MM.1S (cell line): ENCODE data around the gene TXNL4B.

Source experiments
- DNase-seq: peaks from one replicate; pipeline ENCODE4 v3.0.0-alpha.2; 2015
- H2AFZ ChIP-seq: fragments of 300-600 bp; sonication (generic); 2 replicates; pipeline ENCODE4 v1.6.0; 2016; ENCODE audit warnings: antibody characterized with exemption, low read length
- H3F3A ChIP-seq: fragments of 300-600 bp; sonication (generic); 2 replicates; pipeline ENCODE4 v1.6.1; 2016; ENCODE audit warnings: mild to moderate bottlenecking, antibody characterized with exemption, low read length, moderate library complexity, mixed read lengths; ENCODE audit not compliant: insufficient read depth
- H3K27ac ChIP-seq: fragments of 300-600 bp; sonication (generic); 2 replicates; pipeline ENCODE4 v1.5.1; 2016; ENCODE audit warnings: mild to moderate bottlenecking, low read length
- H3K27me3 ChIP-seq: fragments of 300-600 bp; sonication (generic); replicated peaks from 2 replicates; pipeline ENCODE4 v1.6.0; 2016; ENCODE audit warnings: low read length; ENCODE audit not compliant: insufficient read depth
- H3K36me3 ChIP-seq: fragments of 300-600 bp; sonication (generic); replicated peaks from 2 replicates; pipeline ENCODE4 v1.6.1; 2016; ENCODE audit warnings: mild to moderate bottlenecking, low read length, mixed read lengths; ENCODE audit not compliant: insufficient read depth
- H3K4me1 ChIP-seq: fragments of 300-600 bp; sonication (generic); 2 replicates; pipeline ENCODE4 v1.6.1; 2016; ENCODE audit warnings: low read length, mixed read lengths
- H3K4me2 ChIP-seq: fragments of 300-600 bp; sonication (generic); 2 replicates; pipeline ENCODE4 v1.6.0; 2016; ENCODE audit warnings: low read depth, low read length
- H3K4me3 ChIP-seq: fragments of 300-600 bp; sonication (generic); 2 replicates; pipeline ENCODE4 v1.5.1; 2016; ENCODE audit warnings: low read length, mixed read lengths
- H3K79me2 ChIP-seq: fragments of 300-600 bp; sonication (generic); 2 replicates; pipeline ENCODE4 v1.6.1; 2016; ENCODE audit warnings: mixed run types, low read length, mixed read lengths
- H3K9ac ChIP-seq: fragments of 300-600 bp; sonication (generic); 2 replicates; pipeline ENCODE4 v1.6.1; 2016; ENCODE audit warnings: low read length, mixed read lengths
- H3K9me2 ChIP-seq: fragments of 300-600 bp; sonication (generic); replicated peaks from 2 replicates; pipeline ENCODE4 v1.6.1; 2016; ENCODE audit warnings: mild to moderate bottlenecking, low read length, mixed read lengths; ENCODE audit not compliant: insufficient read depth
- H3K9me3 ChIP-seq: fragments of 300-600 bp; sonication (generic); replicated peaks from 2 replicates; pipeline ENCODE4 v1.6.1; 2016; ENCODE audit warnings: mild to moderate bottlenecking, low read length, mixed read lengths; ENCODE audit not compliant: insufficient read depth
- H4K20me1 ChIP-seq: fragments of 300-600 bp; sonication (generic); 2 replicates; pipeline ENCODE4 v1.6.1; 2016; ENCODE audit warnings: mild to moderate bottlenecking, low read length, moderate library complexity, mixed read lengths; ENCODE audit not compliant: insufficient read depth
- EZH2 ChIP-seq: fragments of 300-600 bp; sonication (generic); optimal IDR thresholded peaks from 2 replicates; pipeline ENCODE3; 2017; ENCODE audit warnings: low read depth, mild to moderate bottlenecking, antibody characterized with exemption, low read length, mixed read lengths
- EZH2phosphoT487 ChIP-seq: fragments of 300-600 bp; sonication (generic); IDR thresholded peaks from 2 replicates; pipeline ENCODE4 v1.6.1; 2018; ENCODE audit warnings: antibody characterized with exemption, low read length
- TF ChIP-seq, protein P1 (sequence below): fragments of 300-600 bp; sonication (generic); IDR thresholded peaks from 2 replicates; pipeline ENCODE4 v1.5.1; 2016; ENCODE audit warnings: antibody characterized with exemption, low read length, mixed read lengths

The TXNL4B gene

GRCh38 chr16:72043058-72043457, 50.4 kb downstream of the TXNL4B start:
- no peaks in the 10 kb centered on the region for H3K27me3 ChIP-seq
- no peaks in the 10 kb centered on the region for H3K9me2 ChIP-seq
- H3K4me3 ChIP-seq, result no peak overlapping the region
- H3K9me3 ChIP-seq, result no peaks in the 10 kb centered on the region
- H3K36me3 ChIP-seq, result no peaks in the 10 kb centered on the region
- no peak for DNase-seq
- H3K27ac ChIP-seq, result no peak overlapping the region
- H2AFZ ChIP-seq, result no peak overlapping the region
- no peaks in the 10 kb centered on the region for H3K79me2 ChIP-seq
- no peak for TF ChIP-seq EZH2phosphoT487
- TF ChIP-seq, protein P1, sequence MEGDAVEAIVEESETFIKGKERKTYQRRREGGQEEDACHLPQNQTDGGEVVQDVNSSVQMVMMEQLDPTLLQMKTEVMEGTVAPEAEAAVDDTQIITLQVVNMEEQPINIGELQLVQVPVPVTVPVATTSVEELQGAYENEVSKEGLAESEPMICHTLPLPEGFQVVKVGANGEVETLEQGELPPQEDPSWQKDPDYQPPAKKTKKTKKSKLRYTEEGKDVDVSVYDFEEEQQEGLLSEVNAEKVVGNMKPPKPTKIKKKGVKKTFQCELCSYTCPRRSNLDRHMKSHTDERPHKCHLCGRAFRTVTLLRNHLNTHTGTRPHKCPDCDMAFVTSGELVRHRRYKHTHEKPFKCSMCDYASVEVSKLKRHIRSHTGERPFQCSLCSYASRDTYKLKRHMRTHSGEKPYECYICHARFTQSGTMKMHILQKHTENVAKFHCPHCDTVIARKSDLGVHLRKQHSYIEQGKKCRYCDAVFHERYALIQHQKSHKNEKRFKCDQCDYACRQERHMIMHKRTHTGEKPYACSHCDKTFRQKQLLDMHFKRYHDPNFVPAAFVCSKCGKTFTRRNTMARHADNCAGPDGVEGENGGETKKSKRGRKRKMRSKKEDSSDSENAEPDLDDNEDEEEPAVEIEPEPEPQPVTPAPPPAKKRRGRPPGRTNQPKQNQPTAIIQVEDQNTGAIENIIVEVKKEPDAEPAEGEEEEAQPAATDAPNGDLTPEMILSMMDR, result no peak
- TF ChIP-seq EZH2, result no peak
- H3F3A ChIP-seq, result no peaks in the 10 kb centered on the region
- H3K4me1 ChIP-seq, result no peaks in the 10 kb centered on the region
- no peaks in the 10 kb centered on the region for H4K20me1 ChIP-seq
- H3K9ac ChIP-seq, result no peak overlapping the region
- no peak overlapping the region for H3K4me2 ChIP-seq

GRCh38 chr16:72042157-72042660, 51.2 kb downstream of the TXNL4B start:
- Histone ChIP-seq H3K79me2 (no peaks in the 10 kb centered on the region), H3K4me1 (no peaks in the 10 kb centered on the region), H3K27me3 (no peaks in the 10 kb centered on the region), H3K4me2 (no peak overlapping the region), H3K27ac (no peak overlapping the region), H3K36me3 (no peaks in the 10 kb centered on the region), H3K9me2 (no peaks in the 10 kb centered on the region), H3K9me3 (no peaks in the 10 kb centered on the region), H2AFZ (no peak overlapping the region), H3F3A (no peaks in the 10 kb centered on the region), H3K4me3 (no peak overlapping the region), H3K9ac (no peak overlapping the region), H4K20me1 (no peaks in the 10 kb centered on the region)
- DNase-seq, result no peak
- no peak for TF ChIP-seq EZH2phosphoT487
- TF ChIP-seq, protein P1, result no peak
- no peak for TF ChIP-seq EZH2

DNA sequence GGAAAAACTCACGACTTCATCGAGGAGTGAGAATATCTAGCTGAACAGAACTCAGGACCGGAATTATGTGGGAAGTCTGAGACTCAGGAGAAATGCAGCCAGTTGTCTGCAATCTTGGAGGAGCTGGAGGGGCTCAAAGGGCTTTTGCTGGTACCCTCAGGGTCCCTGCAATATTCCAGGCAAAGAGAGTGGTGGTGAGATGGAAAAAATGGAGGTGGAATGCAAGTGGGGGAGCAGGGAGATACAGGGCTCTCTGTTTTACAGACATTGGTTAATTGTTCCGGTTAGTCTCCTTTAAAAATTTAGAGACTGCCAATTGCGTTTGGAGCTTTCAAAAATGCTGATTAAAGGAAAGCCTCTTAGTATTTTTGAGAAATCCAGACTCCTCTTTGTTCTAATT, 57.3 kb downstream of the TXNL4B start:
- H3K27me3 ChIP-seq, result no peaks in the 10 kb centered on the region
- H3K4me1 ChIP-seq, result no peaks in the 10 kb centered on the region
- no peaks in the 10 kb centered on the region for H3K9me3 ChIP-seq
- no peaks in the 10 kb centered on the region for H3K79me2 ChIP-seq
- H3K4me3 ChIP-seq, result no peak overlapping the region
- no peaks in the 10 kb centered on the region for H4K20me1 ChIP-seq
- DNase-seq, result no peak
- no peak overlapping the region for H3K4me2 ChIP-seq
- no peaks in the 10 kb centered on the region for H3K9me2 ChIP-seq
- no peak overlapping the region for H3K27ac ChIP-seq
- no peak for TF ChIP-seq EZH2
- no peak for TF ChIP-seq EZH2phosphoT487
- TF ChIP-seq, protein P1, result no peak
- no peaks in the 10 kb centered on the region for H3K36me3 ChIP-seq
- H3K9ac ChIP-seq, result no peak overlapping the region
- H3F3A ChIP-seq, result no peaks in the 10 kb centered on the region
- no peak overlapping the region for H2AFZ ChIP-seq
